ENCODE results near the gene GSK3A.

- TF ChIP-seq GATA3 (IDR thresholded peaks at IDR 0.05; ENCODE audit: low read depth, low read length) (no peak), GATA2 (IDR thresholded peaks at IDR 0.05; ENCODE audit: low read depth, low read length) (no peak; the same call in 1 of the 2 replicates)
These were observed 2.2 kb upstream of the GSK3A start for GRCh38 chr19:42244347-42245220.

All from SH-SY5Y (cell line).